Cardiac septum (tissue), 1 donor: ENCODE results near the gene CSAD. TPM values are rescaled to one million over a fixed set of nuclear protein-coding genes. Genes with fewer than 3 reads are reported as not detected.

ENCODE experiments used
- DNase-seq: peaks from one replicate; pipeline ENCODE4 v3.0.0-alpha.2; 2020; ENCODE audit warnings: low spot score
- intact Hi-C: fragments of 100-400 bp; cut with DNase I; formaldehyde crosslinking; loops from one replicate; pipeline ENCODE4 v1.14.0; 2022
- long read RNA-seq: library from polyadenylated mRNA; unstranded; transcript quantifications from one replicate; pipeline ENCODE4 v2.0.0, GENCODE V29; 2021
- total RNA-seq: library from RNA; stranded (reverse); fragmentation: NEBNext Ultra II Directional; extraction: Animal tissue kit (Norgen Biotek cat#: 25700); gene quantifications from one replicate; pipeline ENCODE4 v1.2.1, GENCODE V29; 2021
- donor health status: DM: no; HTN: no; CAD: no.

Gene CSAD
- 16.5 TPM for total RNA-seq
- long read RNA-seq, partial matches to known transcripts = 2 of 8 reads
- long read RNA-seq, other reads (novel, unspliced or antisense) = 4 of 8 reads

DNA sequence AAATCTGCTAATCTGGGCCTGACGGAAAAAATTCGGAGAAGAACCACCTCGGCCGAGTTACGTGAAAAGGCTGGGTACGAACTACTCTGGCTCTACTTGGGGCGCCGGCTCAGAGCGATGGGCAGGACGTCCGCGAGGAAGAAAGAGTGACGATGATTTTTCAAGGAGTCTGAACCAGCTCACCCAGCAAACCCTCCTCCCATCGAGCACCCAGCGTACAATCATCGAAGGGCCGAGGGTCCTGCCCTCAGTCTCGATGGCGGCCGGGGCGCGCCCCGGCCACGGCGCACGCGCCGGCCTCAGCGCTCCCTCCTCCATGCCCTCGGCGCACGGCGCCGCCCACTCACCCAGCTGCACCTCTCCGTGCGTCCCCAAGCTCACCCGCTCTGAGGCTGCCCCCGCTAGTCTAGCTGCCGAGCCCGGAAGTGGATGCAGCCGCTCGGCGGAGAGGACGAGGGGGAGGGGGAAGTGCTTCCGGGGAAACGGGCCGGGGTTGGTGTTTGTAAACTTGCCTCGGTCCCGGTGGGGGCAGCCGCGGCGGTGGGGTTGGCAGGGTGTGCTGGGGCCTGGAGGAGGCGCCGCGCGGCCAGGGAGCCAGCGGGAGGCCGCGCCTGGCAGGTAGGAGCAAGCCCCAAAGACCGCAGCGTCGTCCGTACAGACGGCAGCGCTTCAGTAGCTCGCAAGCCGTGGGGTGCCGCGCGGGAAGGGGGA lies at the start of gene CSAD, which contains the start of gene ZNF740:
CSAD (minus strand) TSS at position 706 of the 711 bp plus-strand sequence. CDS start 7,455 bp downstream, outside the sequence.
ZNF740 (plus strand) TSS at position 503 of the 711 bp plus-strand sequence. CDS start 1,262 bp downstream, outside the sequence.
- intact Hi-C loops = no loop called here

DNA sequence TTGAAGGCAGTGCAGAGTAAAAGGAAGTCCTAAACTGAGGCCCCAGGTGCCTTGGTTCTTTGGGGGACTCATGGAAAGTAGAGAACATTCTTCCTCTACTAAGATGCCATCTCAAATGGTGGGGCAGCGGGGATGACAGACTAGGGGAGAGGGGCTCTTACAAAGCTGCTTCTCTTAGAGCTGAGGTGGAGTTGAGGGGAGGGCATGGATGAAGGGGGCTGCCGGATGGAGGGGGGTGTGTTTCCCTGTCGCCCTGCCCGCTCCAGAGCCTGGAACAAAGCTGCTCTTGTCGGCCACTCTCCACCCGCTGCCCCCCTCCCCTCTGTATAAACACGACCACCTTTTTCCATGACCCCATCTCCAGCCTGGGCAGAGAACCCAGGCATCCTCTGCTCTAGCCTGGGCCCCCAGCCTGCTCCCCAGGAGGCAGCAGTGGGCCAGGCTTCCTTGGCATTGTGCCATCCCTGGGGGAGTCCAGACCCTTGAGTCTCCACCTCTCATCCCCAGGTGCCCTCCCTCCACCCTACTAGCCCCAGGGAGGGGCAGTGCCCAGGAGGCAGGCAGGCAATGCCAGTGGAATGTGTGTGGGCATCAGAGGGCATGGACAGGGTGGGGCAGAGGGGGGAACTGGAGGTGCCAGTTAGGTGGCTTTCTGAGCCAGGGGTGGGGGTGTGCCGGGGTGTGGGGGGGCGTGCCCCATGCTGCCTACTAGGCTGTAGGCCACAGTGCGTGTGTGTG lies 49.6 kb upstream of the CSAD start:
- intact Hi-C loops = no loop called here
- no peak for DNase-seq

More for the DNA sequence above, at the start of gene CSAD, which contains the start of gene ZNF740:
- DNase-seq = peak; percentile 98

DNA sequence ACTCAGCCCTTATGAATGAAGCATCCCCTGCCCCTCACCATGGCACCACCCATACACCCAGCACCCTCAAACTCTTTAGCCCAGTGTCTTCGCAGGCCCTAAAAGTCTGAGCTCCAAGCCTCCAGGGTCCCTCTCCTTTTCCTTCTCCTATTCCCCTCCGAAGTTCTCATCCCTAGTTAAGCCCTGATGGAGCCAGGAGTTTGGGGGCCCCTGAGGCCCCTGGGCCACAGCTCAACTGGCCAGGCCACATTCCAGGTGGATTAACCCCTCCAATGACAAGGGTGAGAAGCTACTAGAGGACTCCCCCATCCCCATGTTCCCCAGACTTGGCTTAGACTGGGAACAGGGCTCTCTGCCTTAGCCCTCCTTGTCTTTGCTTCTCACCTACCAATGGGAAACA lies 48.7 kb upstream of the CSAD start:
- DNase-seq = no peak
- intact Hi-C loops = no loop called here

GRCh38 chr12:53227836-53228235 lies 47.1 kb upstream of the CSAD start:
- no peak for DNase-seq
- intact Hi-C loops = no loop called here

DNA sequence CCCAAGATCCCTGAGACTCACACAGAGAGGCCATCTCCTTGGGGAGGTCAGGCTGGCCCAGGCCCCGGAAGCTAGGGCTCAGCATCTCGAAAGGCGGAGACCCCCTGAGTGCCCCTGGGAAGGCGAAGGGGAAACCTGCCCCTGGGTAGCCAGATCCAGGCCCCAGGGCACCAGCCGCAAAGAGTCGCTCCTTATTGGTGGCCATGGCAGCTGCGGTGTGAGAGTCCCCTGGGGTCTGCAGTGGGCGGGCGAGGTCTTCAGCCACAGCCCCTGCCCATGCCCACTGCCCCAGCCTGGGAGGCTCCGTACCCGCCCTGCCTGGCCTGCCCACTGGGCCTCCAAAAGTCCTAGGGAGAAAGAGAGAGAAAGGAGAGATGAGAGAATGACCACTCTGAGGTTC lies 46.6 kb upstream of the CSAD start:
- intact Hi-C loops = no loop called here
- DNase-seq = no peak

GRCh38 chr12:53226815-53227214 lies 46.1 kb upstream of the CSAD start:
- DNase-seq = no peak
- intact Hi-C loops = no loop called here

DNA sequence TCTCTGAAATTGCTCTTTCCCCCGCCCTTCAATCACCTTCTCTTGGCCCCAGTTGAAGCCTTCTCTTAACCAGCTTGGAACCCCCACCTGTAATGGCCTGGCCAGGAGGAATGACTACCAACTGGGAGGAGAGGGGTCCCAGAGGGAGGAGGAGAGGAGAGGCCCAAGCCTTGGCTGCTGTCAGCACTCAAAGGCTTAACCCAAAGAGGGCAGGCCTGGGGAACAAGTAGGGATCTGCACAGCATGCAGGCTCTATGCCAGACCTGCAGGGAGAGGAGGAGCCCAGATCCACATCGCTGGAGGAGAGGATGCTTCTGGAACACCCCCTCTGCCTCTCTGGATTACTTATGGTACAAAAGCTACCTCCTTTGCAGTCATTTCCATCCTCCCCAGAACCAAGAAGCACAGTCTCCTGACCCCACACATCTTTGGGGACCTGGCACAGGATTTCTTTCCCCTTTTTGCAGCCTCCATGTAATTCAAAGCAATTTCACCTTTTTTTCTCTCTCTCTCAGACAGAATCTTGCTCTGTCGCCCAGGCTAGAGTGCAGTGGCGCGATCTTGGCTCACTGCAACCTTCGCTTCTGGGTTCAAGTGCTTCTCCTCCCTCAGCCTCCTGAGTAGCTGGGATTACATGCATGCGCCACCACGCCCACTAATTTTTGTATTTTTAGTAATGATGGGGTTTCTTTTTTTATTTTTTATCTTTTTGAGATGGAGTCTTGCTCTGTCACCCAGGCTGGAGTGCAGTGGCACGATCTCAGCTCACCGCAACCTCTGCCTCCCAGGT lies 45.1 kb upstream of the CSAD start:
- intact Hi-C loops = no loop called here
- DNase-seq = no peak

- DNase-seq = no peak
- intact Hi-C loops = no loop called here
Observed at GRCh38 chr12:53224897-53225634, 44.3 kb upstream of the CSAD start.

GRCh38 chr12:53224061-53224896 lies 43.6 kb upstream of the CSAD start:
- intact Hi-C loops = no loop called here
- DNase-seq = no peak

DNA sequence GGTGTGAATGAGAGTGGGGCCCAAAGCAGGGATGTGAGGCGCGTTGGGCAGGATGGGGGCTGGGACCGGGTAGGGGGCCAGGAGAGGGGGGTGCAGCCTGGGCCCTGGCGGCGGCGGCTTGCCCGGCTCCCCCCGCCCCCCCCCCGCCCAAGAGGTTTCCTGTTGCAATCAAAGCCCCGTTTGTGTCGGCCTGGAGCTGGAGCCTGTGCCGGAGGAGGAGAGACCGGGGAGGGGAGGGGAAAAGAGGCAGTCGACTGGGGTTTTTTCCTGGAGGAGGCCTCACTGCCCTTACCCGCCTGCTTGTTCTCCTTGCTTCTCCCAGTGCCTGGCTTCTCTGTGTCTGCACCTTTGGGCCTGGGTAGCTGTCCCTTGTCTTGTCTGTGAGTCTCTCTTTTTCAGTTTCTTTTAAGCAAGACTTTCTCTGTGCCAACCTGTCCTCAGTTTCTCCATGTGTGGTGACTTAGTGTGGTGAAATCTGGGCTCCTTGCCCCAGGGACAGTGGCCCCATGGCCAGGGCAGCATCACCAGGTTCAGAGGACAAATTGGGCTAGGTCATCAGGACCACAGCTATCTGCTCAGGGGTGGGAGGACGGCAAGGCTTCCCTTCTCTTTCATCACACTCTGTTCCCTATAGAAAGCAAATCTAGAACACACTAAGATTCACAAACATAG lies 42.8 kb upstream of the CSAD start:
- intact Hi-C loops = no loop called here
- DNase-seq = no peak

- intact Hi-C loops = no loop called here
Observed at GRCh38 chr12:53222806-53223261, 42.1 kb upstream of the CSAD start.

DNA sequence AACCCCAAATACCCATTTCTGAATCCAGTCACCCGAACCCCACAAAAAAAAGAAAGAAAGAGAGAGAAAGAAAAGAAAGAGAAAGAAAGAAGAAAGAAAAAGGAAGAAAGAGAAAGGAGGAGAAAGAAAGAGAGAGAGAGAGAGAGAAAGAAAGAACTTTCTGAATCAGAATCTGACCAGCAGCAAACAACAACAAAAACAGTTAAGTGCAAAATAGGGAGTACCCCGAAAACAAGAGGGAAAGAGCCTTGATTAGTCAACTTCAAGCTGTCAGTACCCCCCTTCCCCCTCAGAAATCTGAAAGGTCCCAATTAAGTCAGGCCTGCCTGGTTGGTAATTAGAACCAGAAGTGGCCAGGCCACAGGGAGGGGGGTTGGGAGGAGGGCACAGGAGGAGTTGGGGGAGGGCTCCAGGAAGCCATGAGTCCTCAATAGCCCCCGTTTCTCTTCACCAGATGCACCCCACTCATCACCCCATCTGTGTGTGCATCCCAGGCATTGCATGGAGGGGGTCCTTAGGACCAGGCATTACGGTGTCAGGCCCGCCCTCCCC lies 41.5 kb upstream of the CSAD start:
- no peak for DNase-seq

More at GRCh38 chr12:53222806-53223261, 42.1 kb upstream of the CSAD start:
- no peak for DNase-seq

GRCh38 chr12:53221203-53222080 lies 40.7 kb upstream of the CSAD start:
- DNase-seq = peak; percentile 87
- intact Hi-C loops = loop anchor here (2.0 kb wide), 1 partner anchor 29 kb away; no protein-coding TSS in a partner anchor

More for the DNA sequence above, 41.5 kb upstream of the CSAD start:
- intact Hi-C loops = no loop called here

GRCh38 chr12:53220694-53221202 lies 40.0 kb upstream of the CSAD start:
- intact Hi-C loops = loop anchor here (2.0 kb wide), 1 partner anchor 30 kb away; no protein-coding TSS in a partner anchor

GRCh38 chr12:53219956-53220693 lies 39.4 kb upstream of the CSAD start:
- intact Hi-C loops = loop anchor here (2.0 kb wide), 1 partner anchor 31 kb away; no protein-coding TSS in a partner anchor
- DNase-seq = no peak

More at GRCh38 chr12:53220694-53221202, 40.0 kb upstream of the CSAD start:
- DNase-seq = peak; percentile 95
